GM13976 (cell line): Measurements from ENCODE around the gene SMIM41.

Experiments used
- DNase-seq: peaks from one replicate; pipeline ENCODE4 v3.0.0; 2012; ENCODE audit warnings: low spot score
- in situ Hi-C: fragments of 300-500 bp; cut with MboI; formaldehyde crosslinking; loops from one replicate; pipeline ENCODE4 v1.12.0; 2022; ENCODE audit warnings: low sequenced_read_pairs, mixed read lengths, inconsistent platforms; ENCODE audit not compliant: unreplicated experiment
- TF ChIP-seq, protein P1 (sequence below): IDR thresholded peaks from 2 replicates; pipeline ENCODE4 v1.5.1; 2012; ENCODE audit warnings: borderline replicate concordance, mild to moderate bottlenecking; ENCODE audit not compliant: insufficient read depth; ENCODE audit errors: extremely low read depth, missing control alignments, control extremely low read depth

Gene SMIM41

DNA sequence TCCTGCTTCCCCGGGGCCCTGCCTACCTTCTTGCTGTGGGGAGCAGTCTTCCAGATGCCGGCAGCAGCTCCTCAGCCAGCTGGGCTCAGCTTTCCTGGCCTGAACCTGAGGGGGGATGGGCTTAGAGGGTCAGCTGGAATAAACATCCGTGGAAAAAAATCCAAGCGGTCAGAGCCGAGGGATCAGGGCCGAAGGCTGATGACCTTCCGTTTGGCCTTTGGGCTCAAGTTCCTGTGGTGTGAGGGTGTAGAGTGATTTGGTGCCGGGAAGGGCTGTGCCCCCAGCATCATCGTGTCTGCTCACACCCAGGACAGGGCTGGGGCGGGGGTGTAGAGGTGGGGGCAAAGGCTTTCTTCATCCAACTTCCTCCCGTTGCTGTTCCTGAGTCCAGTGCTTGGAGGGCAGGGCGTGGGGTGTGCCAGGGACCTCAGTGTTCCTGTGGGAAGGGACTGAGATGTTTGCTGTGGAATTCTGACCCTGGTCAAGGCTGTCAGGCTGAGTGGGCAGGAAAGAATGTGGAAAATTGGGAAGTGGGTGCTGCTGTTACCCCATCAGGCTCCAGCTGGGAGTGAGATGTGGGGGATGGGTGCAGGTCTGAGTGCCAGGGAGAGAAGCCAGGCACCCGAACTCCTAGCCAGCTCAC is 2.6 kb downstream of the SMIM41 start:
- no peak for DNase-seq
- in situ Hi-C loops, result no loop called here
- TF ChIP-seq, protein P1, sequence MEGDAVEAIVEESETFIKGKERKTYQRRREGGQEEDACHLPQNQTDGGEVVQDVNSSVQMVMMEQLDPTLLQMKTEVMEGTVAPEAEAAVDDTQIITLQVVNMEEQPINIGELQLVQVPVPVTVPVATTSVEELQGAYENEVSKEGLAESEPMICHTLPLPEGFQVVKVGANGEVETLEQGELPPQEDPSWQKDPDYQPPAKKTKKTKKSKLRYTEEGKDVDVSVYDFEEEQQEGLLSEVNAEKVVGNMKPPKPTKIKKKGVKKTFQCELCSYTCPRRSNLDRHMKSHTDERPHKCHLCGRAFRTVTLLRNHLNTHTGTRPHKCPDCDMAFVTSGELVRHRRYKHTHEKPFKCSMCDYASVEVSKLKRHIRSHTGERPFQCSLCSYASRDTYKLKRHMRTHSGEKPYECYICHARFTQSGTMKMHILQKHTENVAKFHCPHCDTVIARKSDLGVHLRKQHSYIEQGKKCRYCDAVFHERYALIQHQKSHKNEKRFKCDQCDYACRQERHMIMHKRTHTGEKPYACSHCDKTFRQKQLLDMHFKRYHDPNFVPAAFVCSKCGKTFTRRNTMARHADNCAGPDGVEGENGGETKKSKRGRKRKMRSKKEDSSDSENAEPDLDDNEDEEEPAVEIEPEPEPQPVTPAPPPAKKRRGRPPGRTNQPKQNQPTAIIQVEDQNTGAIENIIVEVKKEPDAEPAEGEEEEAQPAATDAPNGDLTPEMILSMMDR, result no peak

DNA sequence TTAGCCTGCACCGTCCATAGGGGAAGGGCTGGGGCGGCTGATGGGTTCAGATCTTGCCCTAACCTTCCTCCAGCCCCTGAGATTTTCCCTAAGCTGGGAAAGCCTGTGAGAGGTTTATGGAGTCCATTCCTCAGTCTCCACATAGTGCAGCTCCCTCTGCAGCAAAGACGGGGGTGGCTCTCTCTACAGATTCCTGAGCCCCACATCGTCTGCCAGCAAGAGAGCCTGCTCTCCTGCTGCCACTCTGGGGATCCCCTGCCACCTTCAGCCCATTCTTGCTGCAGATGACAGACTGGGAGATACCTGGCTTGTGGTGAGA is 3.1 kb downstream of the SMIM41 start:
- in situ Hi-C loops, result no loop called here

DNA sequence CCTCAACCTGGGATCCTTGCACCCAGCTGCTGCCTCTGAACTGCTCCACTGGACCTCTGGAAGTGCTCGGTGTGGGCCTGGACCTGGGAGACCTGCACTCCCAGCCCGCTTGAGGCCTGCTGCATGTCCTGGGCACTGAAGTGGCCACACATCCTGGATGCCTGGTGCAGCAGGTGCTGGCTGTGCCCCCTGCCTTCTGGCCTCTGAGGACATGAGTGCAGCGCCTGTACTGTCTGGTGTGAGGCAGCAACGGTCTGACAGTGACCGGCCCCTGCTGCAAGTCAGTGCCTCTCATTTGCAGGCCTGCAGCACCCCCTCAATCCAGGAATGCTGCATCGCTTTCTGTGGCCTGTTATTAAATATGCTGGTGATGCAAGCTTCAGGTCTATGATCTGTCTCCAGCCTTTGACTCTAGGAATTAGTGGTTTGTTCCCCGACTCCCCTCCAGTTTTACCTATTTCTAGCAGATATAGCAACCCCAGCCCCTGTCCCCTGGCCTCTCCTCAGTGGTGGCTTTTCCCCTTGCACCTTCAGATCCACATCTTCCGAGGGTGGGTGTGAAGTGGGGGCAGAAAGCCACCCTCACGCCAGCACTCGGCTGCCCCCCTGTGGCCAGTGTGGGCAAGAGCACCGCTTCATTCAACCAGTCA is 3.6 kb downstream of the SMIM41 start:
- DNase-seq, result peak; percentile 89
- in situ Hi-C loops, result no loop called here
- TF ChIP-seq, protein P1, result peak; percentile 96

More for the DNA sequence above, 3.1 kb downstream of the SMIM41 start:
- TF ChIP-seq, protein P1, result no peak
- peak; percentile 44 for DNase-seq

DNA sequence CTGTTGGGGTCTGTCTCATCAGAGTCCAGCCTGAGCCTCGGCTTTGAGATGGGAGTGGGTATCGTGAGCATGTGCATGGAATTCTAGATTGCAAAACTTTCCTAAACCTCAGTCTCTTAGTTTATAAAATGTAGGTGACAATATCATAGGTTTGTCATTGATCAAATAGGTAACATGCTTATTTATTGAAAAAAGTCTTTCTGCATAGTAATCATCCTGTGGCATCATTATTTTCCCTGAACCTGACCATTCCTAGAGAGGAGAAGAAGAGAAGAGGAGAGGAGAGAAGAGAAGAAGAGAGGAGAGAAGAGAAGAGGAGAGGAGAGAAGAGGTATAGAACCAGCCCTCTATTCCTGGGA is 4.1 kb downstream of the SMIM41 start:
- in situ Hi-C loops, result no loop called here
- no peak for DNase-seq

DNA sequence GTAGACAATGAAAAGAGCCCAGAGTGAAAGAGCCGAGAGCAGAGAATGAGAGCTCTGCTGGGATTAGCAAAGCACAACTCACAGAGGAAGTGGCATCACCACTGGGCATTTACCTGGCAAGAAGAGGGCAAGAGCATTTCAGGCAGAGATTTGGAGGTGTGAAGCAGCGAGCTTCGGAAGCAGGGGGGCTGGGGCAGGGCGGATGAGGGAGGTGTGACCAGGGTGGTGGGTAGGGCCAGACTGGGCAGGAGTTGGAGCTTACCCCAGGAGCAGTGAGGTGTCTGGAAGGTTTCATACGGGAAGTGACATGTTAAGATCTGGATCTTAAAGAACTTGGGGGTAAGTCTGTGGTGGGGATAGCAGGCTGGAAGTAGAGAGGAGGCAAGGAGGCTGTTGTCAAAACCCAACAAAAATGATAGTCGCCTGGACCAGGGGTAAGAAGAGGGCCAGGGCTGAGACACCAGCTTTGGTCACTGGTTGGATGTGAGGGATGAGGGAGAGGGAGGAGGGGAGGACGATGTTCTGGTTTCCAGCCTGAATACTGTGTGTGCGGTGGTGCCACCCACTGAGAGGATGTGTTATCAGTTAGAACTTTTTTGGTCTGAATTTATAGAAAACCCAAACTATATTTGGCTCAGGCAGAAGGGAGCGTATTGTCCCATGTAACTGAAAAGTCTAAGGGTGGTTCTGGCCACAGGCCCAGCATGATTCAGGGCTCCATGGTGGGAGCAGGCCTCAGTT is 5.2 kb downstream of the SMIM41 start:
- in situ Hi-C loops, result no loop called here
- TF ChIP-seq, protein P1, result no peak
- DNase-seq, result peak; percentile 8

More for the DNA sequence above, 4.1 kb downstream of the SMIM41 start:
- TF ChIP-seq, protein P1, result no peak

DNA sequence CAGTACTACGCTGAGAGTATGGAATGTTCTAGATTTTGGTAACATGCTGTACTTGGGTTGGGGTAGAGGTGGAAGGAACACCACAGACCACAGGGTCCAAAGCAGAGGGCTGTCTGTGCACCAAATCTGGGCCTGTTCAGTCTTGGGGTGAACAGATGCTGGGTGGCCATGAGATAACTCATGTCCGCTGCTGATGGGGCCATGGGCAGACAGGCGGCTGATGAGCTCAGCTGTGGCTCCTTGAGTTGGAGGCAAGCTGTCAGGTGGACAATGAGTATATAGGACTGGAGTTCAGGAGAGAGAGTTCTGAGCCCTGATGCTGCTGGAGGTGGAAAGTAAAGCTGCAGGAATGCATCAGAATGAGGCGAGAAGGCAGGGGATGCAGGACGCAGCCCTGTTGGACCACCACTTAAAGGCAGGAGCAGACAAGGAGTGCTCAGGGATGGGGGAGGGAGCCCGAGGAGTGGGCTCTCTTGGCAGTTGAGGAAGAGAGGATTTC is 6.2 kb downstream of the SMIM41 start:
- peak; percentile 12 for DNase-seq
- TF ChIP-seq, protein P1, result no peak
- in situ Hi-C loops, result no loop called here
